Central memory CD8-positive, alpha-beta T cell (primary cell): ENCODE data around the gene SLC25A44.

Experiments used
- ATAC-seq: fragments of 150-1000 bp; cut with Tn5 transposase; replicated peaks from 2 replicates; pipeline ENCODE4 v1.10.0; 2022; ENCODE audit warnings: mild to moderate bottlenecking, moderate FRiP score, moderate number of reproducible peaks; ENCODE audit not compliant: poor library complexity, severe bottlenecking; ENCODE audit errors: extremely low read depth
- DNase-seq, 2 donors: peaks; one replicate each; pipeline ENCODE4 v3.0.0; 2021; ENCODE audit warnings: low spot score in 2 of 2
- H3K27ac Mint-ChIP-seq: one replicate; pipeline ENCODE4 v1.8.0; 2022; ENCODE audit warnings: low read depth, mild to moderate bottlenecking, moderate library complexity, mixed read lengths
- H3K27me3 Mint-ChIP-seq: one replicate; pipeline ENCODE4 v1.8.0; 2022; ENCODE audit warnings: mixed read lengths
- H3K36me3 Mint-ChIP-seq: one replicate; pipeline ENCODE4 v1.8.0; 2022; ENCODE audit warnings: mild to moderate bottlenecking, moderate library complexity, mixed read lengths; ENCODE audit not compliant: insufficient read depth
- H3K4me1 Mint-ChIP-seq: one replicate; pipeline ENCODE4 v1.8.0; 2022; ENCODE audit warnings: mixed read lengths
- H3K4me3 Mint-ChIP-seq: one replicate; pipeline ENCODE4 v1.8.0; 2022; ENCODE audit warnings: mild to moderate bottlenecking, moderate library complexity, mixed read lengths
- H3K9me3 Mint-ChIP-seq: one replicate; pipeline ENCODE4 v1.8.0; 2022; ENCODE audit warnings: mixed read lengths

Gene SLC25A44

DNA sequence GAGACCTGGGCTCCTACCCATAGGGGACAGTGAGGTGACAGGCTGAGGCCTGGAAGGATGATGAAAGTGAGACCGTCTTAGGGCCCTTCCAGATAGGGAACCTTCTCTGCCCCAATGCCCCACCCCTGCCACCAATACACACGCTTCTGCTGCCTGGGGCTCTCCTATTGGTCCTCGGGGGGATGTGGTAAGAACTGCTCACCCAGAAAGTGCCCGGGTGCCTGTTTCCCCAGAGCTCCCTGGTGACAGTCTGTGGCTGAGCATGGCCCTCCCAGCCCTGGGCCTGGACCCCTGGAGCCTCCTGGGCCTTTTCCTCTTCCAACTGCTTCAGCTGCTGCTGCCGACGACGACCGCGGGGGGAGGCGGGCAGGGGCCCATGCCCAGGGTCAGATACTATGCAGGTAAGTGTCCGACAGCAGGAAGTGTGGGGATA, 39.6 kb upstream of the SLC25A44 start:
- ATAC-seq = peak; percentile 86
- DNase-seq = peak in 1 of 2 donors; percentile 47
- Mint-ChIP-seq H3K9me3 (no peaks in the 10 kb centered on the region), H3K27me3 (no peaks in the 10 kb centered on the region), H3K27ac (peak overlapping the region; percentile 81), H3K36me3 (peaks cover 21% of the 10 kb centered on the region), H3K4me3 (peak overlapping the region; percentile 80), H3K4me1 (peaks cover 46% of the 10 kb centered on the region)

DNA sequence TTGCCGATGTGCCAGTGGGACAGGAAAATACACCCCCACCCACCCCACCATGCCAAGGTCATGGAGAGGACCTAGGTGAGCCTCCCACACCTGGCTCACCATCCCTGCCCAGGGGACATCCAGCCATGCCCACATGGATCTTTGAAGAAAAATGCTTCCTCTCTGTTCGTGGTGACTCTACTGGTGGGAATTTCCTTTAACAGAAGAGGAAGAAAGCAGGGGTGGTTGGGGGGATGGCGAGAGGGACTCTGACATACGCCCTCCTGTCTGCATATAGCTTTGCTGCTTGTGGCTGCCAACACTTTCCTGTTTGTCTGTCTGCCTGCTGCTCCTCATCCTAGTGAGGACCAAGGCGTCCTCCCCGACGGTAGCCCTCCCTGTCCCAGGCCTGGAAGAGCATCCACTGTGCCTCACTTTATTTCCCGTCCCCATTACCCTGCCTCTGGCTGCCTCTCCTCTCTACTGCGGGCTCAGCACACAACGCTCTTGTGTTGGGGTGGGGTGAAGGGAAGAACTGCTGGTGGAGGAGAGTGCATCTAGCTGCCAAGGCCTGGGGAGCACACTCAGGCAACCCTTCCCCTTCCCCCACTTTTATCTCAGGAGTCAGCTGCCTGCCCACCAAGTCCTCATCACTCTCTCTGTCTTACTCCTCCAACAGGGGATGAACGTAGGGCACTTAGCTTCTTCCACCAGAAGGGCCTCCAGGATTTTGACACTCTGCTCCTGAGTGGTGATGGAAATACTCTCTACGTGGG, 38.0 kb upstream of the SLC25A44 start:
- H3K27me3 Mint-ChIP-seq = no peaks in the 10 kb centered on the region
- ATAC-seq = no peak
- DNase-seq = no peak
- H3K9me3 Mint-ChIP-seq = no peaks in the 10 kb centered on the region
- H3K4me3 Mint-ChIP-seq = peak overlapping the region; percentile 80
- H3K36me3 Mint-ChIP-seq = peaks cover 25% of the 10 kb centered on the region
- H3K27ac Mint-ChIP-seq = peak overlapping the region; percentile 81
- peaks cover 52% of the 10 kb centered on the region for H3K4me1 Mint-ChIP-seq

GRCh38 chr1:156157506-156157905, 36.4 kb upstream of the SLC25A44 start:
- peak; percentile 55 for ATAC-seq
- Mint-ChIP-seq H3K27ac (peak overlapping the region; percentile 84), H3K36me3 (peaks cover 30% of the 10 kb centered on the region), H3K4me1 (peaks cover 46% of the 10 kb centered on the region), H3K27me3 (no peaks in the 10 kb centered on the region), H3K9me3 (no peaks in the 10 kb centered on the region), H3K4me3 (peak overlapping the region; percentile 80)
- no peak for DNase-seq

DNA sequence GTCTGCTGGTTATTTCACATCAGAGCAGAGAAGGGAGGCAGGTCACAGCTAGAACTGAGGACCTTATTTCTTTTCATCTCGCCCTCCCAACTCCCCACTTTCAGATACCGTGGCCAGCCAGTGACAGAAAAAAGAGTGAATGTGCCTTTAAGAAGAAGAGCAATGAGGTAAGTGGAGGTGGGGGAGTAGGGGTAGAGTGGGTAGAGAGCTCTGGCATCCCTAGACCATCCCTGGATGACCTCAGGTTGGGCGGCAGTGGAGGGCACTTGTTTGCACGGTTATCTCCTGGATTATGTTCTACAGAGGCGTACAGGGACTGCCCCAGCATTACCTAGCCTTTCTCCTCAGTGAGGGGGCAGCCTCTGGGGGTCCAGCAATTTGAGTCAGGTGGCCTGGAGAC, 35.9 kb upstream of the SLC25A44 start:
- H3K36me3 Mint-ChIP-seq = peaks cover 30% of the 10 kb centered on the region
- peak overlapping the region; percentile 80 for H3K4me3 Mint-ChIP-seq

DNA sequence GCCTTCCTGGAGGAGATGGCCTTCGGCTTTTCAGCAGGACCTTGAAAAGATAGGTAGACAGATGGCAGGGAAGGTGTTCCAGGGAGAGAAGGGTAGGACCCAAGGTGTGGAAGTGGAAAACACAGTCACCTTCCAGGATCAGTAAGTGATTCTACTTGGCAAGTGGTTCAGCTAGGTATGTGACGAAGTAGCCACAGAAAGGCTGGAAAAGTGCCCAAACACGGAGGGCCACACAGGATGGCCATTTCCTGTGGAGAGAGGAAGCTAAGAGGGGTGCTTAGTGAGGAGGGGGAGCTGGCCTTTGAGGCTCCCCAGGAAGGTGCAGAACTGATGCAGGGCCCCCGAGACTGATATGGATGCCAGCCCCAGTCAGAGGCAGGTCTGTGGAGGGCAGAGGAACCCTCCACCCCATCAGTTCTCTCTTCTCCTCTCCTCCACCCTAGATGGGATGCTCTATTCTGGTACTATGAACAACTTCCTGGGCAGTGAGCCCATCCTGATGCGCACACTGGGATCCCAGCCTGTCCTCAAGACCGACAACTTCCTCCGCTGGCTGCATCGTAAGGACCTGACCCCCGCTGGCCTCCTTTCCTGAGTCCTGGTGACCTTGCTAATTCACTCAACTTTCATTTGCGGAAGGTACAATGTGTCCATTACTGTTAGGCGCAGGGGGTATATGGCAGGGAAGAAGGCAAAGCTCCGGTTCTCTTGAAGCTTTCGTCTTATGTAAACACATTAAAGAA, 33.7 kb upstream of the SLC25A44 start:
- Mint-ChIP-seq H3K27me3 (no peaks in the 10 kb centered on the region), H3K36me3 (peaks cover 36% of the 10 kb centered on the region), H3K27ac (peak overlapping the region; percentile 58), H3K4me1 (peaks cover 29% of the 10 kb centered on the region), H3K9me3 (no peaks in the 10 kb centered on the region), H3K4me3 (peak overlapping the region; percentile 79)
- DNase-seq = no peak
- ATAC-seq = no peak

More for the DNA sequence above, 35.9 kb upstream of the SLC25A44 start:
- Mint-ChIP-seq H3K27ac (peak overlapping the region; percentile 84), H3K4me1 (peaks cover 44% of the 10 kb centered on the region), H3K9me3 (no peaks in the 10 kb centered on the region), H3K27me3 (no peaks in the 10 kb centered on the region)
- DNase-seq (no peak), ATAC-seq (no peak)

- peaks cover 42% of the 10 kb centered on the region for H3K36me3 Mint-ChIP-seq
- ATAC-seq = peak; percentile 39
- H3K9me3 Mint-ChIP-seq = no peaks in the 10 kb centered on the region
Observed at GRCh38 chr1:156160743-156161171, 33.1 kb upstream of the SLC25A44 start.

DNA sequence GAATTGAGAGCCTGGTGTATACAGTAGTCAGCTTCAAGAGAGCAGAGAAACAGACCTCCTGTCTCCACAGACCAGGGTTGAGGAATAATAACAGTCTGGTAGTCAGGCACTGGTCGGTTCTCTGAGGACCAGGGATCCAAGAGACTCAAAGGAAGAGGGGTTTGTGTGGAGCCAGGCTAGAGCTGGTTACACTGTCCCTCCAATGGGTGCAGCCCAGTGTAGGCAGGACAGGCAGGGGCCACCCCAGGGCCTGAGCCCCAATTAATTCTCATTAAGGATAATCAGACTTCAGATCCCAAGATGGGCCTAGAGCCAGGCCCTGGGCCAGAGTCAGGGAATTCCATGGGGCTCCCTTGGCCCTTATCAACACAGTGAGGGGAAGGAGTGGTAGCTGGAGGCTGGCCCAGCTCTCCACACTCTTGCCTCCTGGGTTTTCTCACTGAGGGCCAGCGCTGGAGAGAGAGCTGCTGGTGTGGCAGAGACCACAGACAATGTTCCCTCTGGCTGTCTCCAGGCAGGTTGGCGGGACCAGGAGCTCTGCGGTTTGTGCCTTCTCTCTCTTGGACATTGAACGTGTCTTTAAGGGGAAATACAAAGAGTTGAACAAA, 31.4 kb upstream of the SLC25A44 start:
- Mint-ChIP-seq H3K4me3 (no peak overlapping the region), H3K9me3 (no peaks in the 10 kb centered on the region), H3K4me1 (peaks cover 11% of the 10 kb centered on the region)

More at GRCh38 chr1:156160743-156161171, 33.1 kb upstream of the SLC25A44 start:
- Mint-ChIP-seq H3K27ac (no peak overlapping the region), H3K4me3 (peak overlapping the region; percentile 79), H3K4me1 (peaks cover 26% of the 10 kb centered on the region), H3K27me3 (no peaks in the 10 kb centered on the region)
- no peak for DNase-seq

DNA sequence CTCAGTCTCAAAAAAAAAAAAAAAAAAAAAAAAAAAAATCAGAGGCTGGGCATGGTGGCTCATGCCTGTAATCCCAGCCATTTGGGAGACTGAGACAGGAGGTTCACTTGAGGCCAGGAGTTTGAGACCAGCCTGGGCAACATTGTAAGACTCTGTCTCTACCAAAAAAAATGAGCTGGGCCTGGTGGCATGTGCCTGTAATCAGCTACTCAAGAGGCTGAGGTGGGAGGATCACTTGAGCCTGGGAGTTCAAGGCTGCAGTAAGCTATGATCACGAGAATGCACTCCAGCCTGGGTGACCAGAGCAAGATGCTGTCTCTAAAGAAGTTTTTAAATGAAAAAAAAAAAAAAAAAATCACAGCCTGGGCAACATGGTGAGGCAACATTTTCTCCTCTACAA, 30.2 kb upstream of the SLC25A44 start:
- Mint-ChIP-seq H3K4me1 (peaks cover 5% of the 10 kb centered on the region), H3K4me3 (no peak overlapping the region), H3K27me3 (no peaks in the 10 kb centered on the region), H3K36me3 (peaks cover 37% of the 10 kb centered on the region), H3K9me3 (no peaks in the 10 kb centered on the region), H3K27ac (no peak overlapping the region)
- ATAC-seq (no peak), DNase-seq (no peak)

More for the DNA sequence above, 31.4 kb upstream of the SLC25A44 start:
- H3K27ac Mint-ChIP-seq = no peak overlapping the region
- DNase-seq (no peak), ATAC-seq (no peak)
- H3K27me3 Mint-ChIP-seq = no peaks in the 10 kb centered on the region
- H3K36me3 Mint-ChIP-seq = peaks cover 40% of the 10 kb centered on the region

DNA sequence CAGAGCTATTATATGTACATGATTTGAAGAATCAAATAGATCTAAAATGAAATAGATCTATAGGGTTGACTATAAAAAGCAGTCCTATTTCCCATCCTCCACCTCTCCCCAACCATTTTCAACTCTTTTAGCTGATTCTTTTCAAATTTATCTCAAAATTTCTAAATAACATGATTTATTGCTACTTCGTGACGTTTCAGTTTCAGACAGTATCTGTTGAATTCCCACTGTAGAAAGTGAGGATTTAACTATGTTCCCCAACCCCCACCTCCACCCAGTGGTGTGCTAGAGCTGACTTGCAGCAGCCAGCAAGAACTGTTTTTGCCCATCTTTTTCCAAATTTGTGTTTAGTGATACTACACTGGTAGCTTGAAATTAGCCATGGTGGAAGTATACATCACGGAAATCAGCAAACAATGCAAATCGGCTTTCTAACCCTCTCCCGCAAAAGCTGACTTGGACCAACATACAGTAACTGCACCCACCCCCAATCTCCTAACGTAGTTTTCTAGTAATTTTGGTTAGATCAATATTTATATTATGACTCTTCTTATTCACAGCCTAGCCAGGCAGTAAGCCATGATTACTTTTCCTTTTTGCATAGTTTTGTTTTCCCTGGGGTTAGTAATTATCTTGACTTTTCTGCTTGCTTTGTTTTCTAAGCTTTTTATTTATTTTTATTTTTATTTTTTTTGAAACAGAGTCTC, 29.6 kb upstream of the SLC25A44 start:
- Mint-ChIP-seq H3K4me1 (peaks cover 5% of the 10 kb centered on the region), H3K9me3 (no peaks in the 10 kb centered on the region), H3K27me3 (no peaks in the 10 kb centered on the region), H3K4me3 (no peak overlapping the region), H3K27ac (no peak overlapping the region), H3K36me3 (peaks cover 37% of the 10 kb centered on the region)
- no peak for ATAC-seq
- no peak for DNase-seq

- H3K9me3 Mint-ChIP-seq = no peaks in the 10 kb centered on the region
- peaks cover 5% of the 10 kb centered on the region for H3K4me1 Mint-ChIP-seq
- no peak overlapping the region for H3K4me3 Mint-ChIP-seq
- ATAC-seq = no peak
- DNase-seq = no peak
- no peak overlapping the region for H3K27ac Mint-ChIP-seq
- no peaks in the 10 kb centered on the region for H3K27me3 Mint-ChIP-seq
- H3K36me3 Mint-ChIP-seq = peaks cover 34% of the 10 kb centered on the region
Observed at GRCh38 chr1:156165083-156165482, 28.8 kb upstream of the SLC25A44 start.

DNA sequence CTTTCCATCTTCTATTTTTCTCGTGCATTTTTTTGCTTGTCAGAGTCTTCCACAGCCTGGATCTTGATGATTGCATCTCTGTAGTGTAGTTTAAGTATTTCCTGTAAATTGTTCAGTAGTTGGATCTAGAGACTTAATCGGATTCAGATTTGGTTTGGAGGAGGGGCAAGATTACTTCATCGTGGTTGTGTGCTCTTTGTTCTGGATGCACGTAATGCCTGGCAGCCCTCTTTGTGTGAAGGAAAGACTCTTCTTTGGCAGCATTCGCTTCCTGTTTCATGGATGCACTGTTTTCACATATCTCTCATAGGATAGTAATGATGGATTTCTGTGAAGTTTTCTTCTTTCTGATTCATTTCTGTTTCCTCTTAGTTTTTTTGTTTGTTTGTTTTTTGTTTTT, 26.4 kb upstream of the SLC25A44 start:
- DNase-seq (no peak), ATAC-seq (no peak)
- Mint-ChIP-seq H3K27me3 (no peaks in the 10 kb centered on the region), H3K4me1 (no peaks in the 10 kb centered on the region), H3K4me3 (no peak overlapping the region), H3K36me3 (peaks cover 29% of the 10 kb centered on the region), H3K27ac (no peak overlapping the region), H3K9me3 (no peaks in the 10 kb centered on the region)
